ENCODE measurements around the gene COX5A. TPM values are rescaled to one million over a fixed set of nuclear protein-coding genes. Genes with fewer than 3 reads are reported as not detected.

Gene COX5A
- total RNA-seq, 2 experiments from 2014 or later = 40.7 to 44.2 TPM

DNA sequence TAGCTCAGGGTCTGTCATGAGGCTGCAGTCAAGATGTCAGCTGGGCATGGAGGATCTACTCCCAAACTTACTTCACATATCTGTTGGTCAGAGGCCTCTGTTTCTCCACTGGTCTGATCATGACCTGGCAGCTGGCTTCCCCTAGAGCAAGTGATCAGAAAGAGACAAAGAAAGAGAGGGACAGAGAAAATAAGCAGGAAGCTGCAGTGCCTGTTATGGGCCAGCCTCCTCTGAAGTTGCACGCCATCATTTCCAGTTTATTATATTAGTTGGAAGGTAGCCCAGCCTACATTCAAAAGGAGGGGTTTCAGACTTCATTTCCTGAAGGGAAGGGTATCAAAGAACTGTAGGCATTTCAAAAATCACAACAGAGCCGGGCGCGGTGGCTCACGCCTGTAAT is 23.7 kb upstream of the COX5A start:
- CTCF ChIA-PET = interaction anchor here (1.5 kb wide), 1 partner anchor 11 kb away, joined by 4 read pairs; no protein-coding TSS in a partner anchor
- H3K4me1 ChIP-seq (ENCODE audit: insufficient read depth, low read length) = peaks cover 27% of the 10 kb centered on the region
- H3K36me3 ChIP-seq (ENCODE audit: insufficient read depth, low read length) = no peaks in the 10 kb centered on the region
- H3K4me1 Mint-ChIP-seq (ENCODE audit: low read depth) = peaks cover 21% of the 10 kb centered on the region
- H3K27me3 Mint-ChIP-seq = peaks cover 35% of the 10 kb centered on the region
- no peaks in the 10 kb centered on the region for H3K9me3 Mint-ChIP-seq
- POLR2A ChIA-PET = no interaction called here
- peaks cover 31 to 37% of the 10 kb centered on the region in 2 experiments for H3K27me3 ChIP-seq (ENCODE audit: control insufficient read depth in 1 of 2, insufficient read depth in 2 of 2, low read length in 2 of 2)
- no peaks in the 10 kb centered on the region for H3K36me3 Mint-ChIP-seq (ENCODE audit: low read depth)
- no peak overlapping the region for H3K27ac ChIP-seq (ENCODE audit: low read depth in 1 of 2, low read length in 2 of 2)
- H3K27ac Mint-ChIP-seq = no peak overlapping the region
- intact Hi-C loops (cut with DNase I, micrococcal nuclease) = no loop called here
- ATAC-seq (ENCODE audit: poor library complexity) = no peak
- no peak for DNase-seq
- H3K4me3 ChIP-seq (ENCODE audit: low read length) = no peak overlapping the region
- no peak overlapping the region for H3K4me3 Mint-ChIP-seq
- TF ChIP-seq, protein P1, sequence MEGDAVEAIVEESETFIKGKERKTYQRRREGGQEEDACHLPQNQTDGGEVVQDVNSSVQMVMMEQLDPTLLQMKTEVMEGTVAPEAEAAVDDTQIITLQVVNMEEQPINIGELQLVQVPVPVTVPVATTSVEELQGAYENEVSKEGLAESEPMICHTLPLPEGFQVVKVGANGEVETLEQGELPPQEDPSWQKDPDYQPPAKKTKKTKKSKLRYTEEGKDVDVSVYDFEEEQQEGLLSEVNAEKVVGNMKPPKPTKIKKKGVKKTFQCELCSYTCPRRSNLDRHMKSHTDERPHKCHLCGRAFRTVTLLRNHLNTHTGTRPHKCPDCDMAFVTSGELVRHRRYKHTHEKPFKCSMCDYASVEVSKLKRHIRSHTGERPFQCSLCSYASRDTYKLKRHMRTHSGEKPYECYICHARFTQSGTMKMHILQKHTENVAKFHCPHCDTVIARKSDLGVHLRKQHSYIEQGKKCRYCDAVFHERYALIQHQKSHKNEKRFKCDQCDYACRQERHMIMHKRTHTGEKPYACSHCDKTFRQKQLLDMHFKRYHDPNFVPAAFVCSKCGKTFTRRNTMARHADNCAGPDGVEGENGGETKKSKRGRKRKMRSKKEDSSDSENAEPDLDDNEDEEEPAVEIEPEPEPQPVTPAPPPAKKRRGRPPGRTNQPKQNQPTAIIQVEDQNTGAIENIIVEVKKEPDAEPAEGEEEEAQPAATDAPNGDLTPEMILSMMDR (IDR thresholded peaks at IDR 0.05) = no peak
- H3K9me3 ChIP-seq (ENCODE audit: control insufficient read depth in 1 of 2, insufficient read depth in 1 of 2, low read length in 2 of 2) = peaks cover 0 to 13% of the 10 kb centered on the region in 2 experiments

DNA sequence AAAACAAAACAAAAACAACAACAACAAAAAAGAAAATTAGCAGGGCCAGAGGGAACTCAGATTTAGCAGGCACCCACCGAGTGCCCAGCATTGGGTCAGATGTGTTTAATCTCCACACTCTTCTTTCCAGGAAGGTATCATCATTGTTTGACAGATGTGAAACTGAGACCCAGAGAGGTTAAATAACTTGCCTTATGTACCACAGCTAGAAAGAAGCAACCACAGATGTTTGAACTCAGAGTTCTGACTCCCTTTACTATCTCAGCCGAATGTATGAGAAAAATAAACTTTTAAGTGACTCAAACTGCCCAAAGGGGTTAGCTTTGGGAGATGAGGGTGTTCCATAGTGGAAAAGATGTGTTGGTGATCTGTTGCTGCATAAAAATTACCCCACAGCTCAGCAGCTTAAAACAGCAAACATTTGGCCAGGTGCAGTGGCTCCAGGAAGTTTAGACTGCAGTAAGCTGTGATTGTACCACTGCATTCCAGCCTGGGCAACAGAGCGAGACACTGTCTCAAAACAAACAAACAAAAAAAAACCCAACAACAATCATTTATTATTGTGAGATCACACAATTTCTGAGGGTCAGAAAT is 23.2 kb upstream of the COX5A start:
- Mint-ChIP-seq H3K27ac (no peak overlapping the region), H3K27me3 (peaks cover 35% of the 10 kb centered on the region), H3K4me1 (ENCODE audit: low read depth) (peaks cover 21% of the 10 kb centered on the region), H3K36me3 (ENCODE audit: low read depth) (no peaks in the 10 kb centered on the region), H3K4me3 (no peak overlapping the region), H3K9me3 (no peaks in the 10 kb centered on the region)
- DNase-seq (no peak), ATAC-seq (ENCODE audit: poor library complexity) (no peak)
- Histone ChIP-seq H3K36me3 (ENCODE audit: insufficient read depth, low read length) (no peaks in the 10 kb centered on the region), H3K4me3 (ENCODE audit: low read length) (no peak overlapping the region), H3K4me1 (ENCODE audit: insufficient read depth, low read length) (peaks cover 29% of the 10 kb centered on the region), H3K27ac (ENCODE audit: low read depth in 1 of 2, low read length in 2 of 2) (no peak overlapping the region), H3K9me3 (ENCODE audit: control insufficient read depth in 1 of 2, insufficient read depth in 1 of 2, low read length in 2 of 2) (peaks cover 0 to 13% of the 10 kb centered on the region in 2 experiments), H3K27me3 (ENCODE audit: control insufficient read depth in 1 of 2, insufficient read depth in 2 of 2, low read length in 2 of 2) (peaks cover 31 to 37% of the 10 kb centered on the region in 2 experiments)
- ChIA-PET CTCF (interaction anchor here (1.5 kb wide), 1 partner anchor 10 kb away, joined by 4 read pairs; no protein-coding TSS in a partner anchor), POLR2A (no interaction called here)
- intact Hi-C loops (cut with DNase I, micrococcal nuclease) = no loop called here
- TF ChIP-seq, protein P1 (IDR thresholded peaks at IDR 0.05) = no peak

DNA sequence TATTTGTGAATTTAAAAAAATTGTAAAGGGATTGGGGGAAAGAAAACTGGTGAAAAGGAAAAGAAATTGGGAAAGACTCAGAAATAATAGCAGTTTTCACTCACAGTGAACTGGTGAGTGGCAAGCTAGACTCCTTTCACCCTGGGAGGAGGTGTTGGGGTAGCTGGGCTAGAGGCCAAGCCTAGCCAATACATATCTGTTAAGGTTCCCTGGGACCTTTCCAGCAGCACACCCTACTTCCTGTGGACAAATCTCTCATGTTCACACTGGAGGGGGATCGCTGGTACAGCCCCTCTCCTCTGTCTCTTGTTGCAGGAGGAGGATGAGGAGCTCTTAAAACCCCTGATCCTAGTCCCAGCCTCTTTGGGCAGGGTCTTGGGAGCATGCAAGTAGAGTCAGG is 22.4 kb upstream of the COX5A start:
- Mint-ChIP-seq H3K9me3 (no peaks in the 10 kb centered on the region), H3K4me1 (ENCODE audit: low read depth) (peaks cover 21% of the 10 kb centered on the region), H3K27ac (no peak overlapping the region), H3K4me3 (no peak overlapping the region), H3K36me3 (ENCODE audit: low read depth) (no peaks in the 10 kb centered on the region), H3K27me3 (peaks cover 35% of the 10 kb centered on the region)
- TF ChIP-seq, protein P1 (IDR thresholded peaks at IDR 0.05) = no peak
- Histone ChIP-seq H3K9me3 (ENCODE audit: control insufficient read depth in 1 of 2, insufficient read depth in 1 of 2, low read length in 2 of 2) (peaks cover 0 to 13% of the 10 kb centered on the region in 2 experiments), H3K27ac (ENCODE audit: low read depth in 1 of 2, low read length in 2 of 2) (no peak overlapping the region), H3K36me3 (ENCODE audit: insufficient read depth, low read length) (no peaks in the 10 kb centered on the region), H3K4me3 (ENCODE audit: low read length) (no peak overlapping the region), H3K4me1 (ENCODE audit: insufficient read depth, low read length) (peaks cover 38% of the 10 kb centered on the region), H3K27me3 (ENCODE audit: control insufficient read depth in 1 of 2, insufficient read depth in 2 of 2, low read length in 2 of 2) (peaks cover 31 to 37% of the 10 kb centered on the region in 2 experiments)
- ATAC-seq (ENCODE audit: poor library complexity) = no peak
- intact Hi-C loops (cut with DNase I, micrococcal nuclease) = no loop called here
- CTCF ChIA-PET = interaction anchor here (0.9 kb wide), 1 partner anchor 18 kb away, joined by 3 read pairs; no protein-coding TSS in a partner anchor
- DNase-seq = no peak
- POLR2A ChIA-PET = no interaction called here
